ENCODE results near the gene EFL1.

The EFL1 gene

GRCh38 chr15:82174471-82175235 lies 87.9 kb downstream of the EFL1 start:
- no peak overlapping the region for H3K9ac ChIP-seq (ENCODE audit: low read length)
- H3K27ac ChIP-seq (ENCODE audit: low read length): no peak overlapping the region
- H3K4me1 ChIP-seq (ENCODE audit: control insufficient read depth, low read depth, low read length): no peaks in the 10 kb centered on the region
- H3K9me3 ChIP-seq (ENCODE audit: control insufficient read depth, low read depth, low read length): no peaks in the 10 kb centered on the region
- H3K27me3 ChIP-seq (ENCODE audit: control insufficient read depth, insufficient read depth, low read length): no peaks in the 10 kb centered on the region
- H3K36me3 ChIP-seq (ENCODE audit: control insufficient read depth, low read depth, low read length): no peaks in the 10 kb centered on the region
- H3K4me3 ChIP-seq (ENCODE audit: low read length): no peak overlapping the region

GRCh38 chr15:82173108-82173507 lies 89.4 kb downstream of the EFL1 start:
- no peak overlapping the region for H3K4me3 ChIP-seq (ENCODE audit: low read length)
- no peak overlapping the region for H3K27ac ChIP-seq (ENCODE audit: low read length)
- H3K4me1 ChIP-seq (ENCODE audit: control insufficient read depth, low read depth, low read length): no peaks in the 10 kb centered on the region
- no peaks in the 10 kb centered on the region for H3K9me3 ChIP-seq (ENCODE audit: control insufficient read depth, low read depth, low read length)
- H3K36me3 ChIP-seq (ENCODE audit: control insufficient read depth, low read depth, low read length): no peaks in the 10 kb centered on the region
- no peaks in the 10 kb centered on the region for H3K27me3 ChIP-seq (ENCODE audit: control insufficient read depth, insufficient read depth, low read length)
- no peak overlapping the region for H3K9ac ChIP-seq (ENCODE audit: low read length)

- Histone ChIP-seq H3K9me3 (ENCODE audit: control insufficient read depth, low read depth, low read length) (no peaks in the 10 kb centered on the region), H3K27ac (ENCODE audit: low read length) (no peak overlapping the region), H3K4me1 (ENCODE audit: control insufficient read depth, low read depth, low read length) (no peaks in the 10 kb centered on the region), H3K36me3 (ENCODE audit: control insufficient read depth, low read depth, low read length) (no peaks in the 10 kb centered on the region), H3K9ac (ENCODE audit: low read length) (no peak overlapping the region), H3K4me3 (ENCODE audit: low read length) (no peak overlapping the region), H3K27me3 (ENCODE audit: control insufficient read depth, insufficient read depth, low read length) (no peaks in the 10 kb centered on the region)
Observed at GRCh38 chr15:82172506-82172905, 90.0 kb downstream of the EFL1 start.

DNA sequence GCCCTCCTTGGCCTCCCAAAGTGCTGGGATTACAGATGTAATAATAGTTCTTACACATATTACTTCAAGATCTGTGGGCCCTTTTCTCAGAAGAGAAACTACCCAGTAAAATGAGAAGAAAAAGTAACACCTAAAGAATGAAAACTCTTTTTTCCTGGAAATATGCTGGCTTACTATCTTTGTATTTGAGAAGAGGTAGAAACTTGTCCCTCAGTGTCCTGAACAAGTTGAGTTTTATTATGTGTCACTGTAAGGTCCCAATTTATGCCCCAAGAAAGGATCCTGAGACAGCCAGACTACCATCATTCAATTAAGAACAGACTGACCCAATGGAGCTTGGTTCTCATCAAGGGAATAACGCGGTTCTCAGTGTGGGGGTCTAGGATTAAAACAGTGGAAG lies 93.8 kb downstream of the EFL1 start:
- Histone ChIP-seq H3K27ac (ENCODE audit: low read length) (no peak overlapping the region), H3K4me1 (ENCODE audit: control insufficient read depth, low read depth, low read length) (no peaks in the 10 kb centered on the region), H3K36me3 (ENCODE audit: control insufficient read depth, low read depth, low read length) (no peaks in the 10 kb centered on the region), H3K9ac (ENCODE audit: low read length) (no peak overlapping the region), H3K9me3 (ENCODE audit: control insufficient read depth, low read depth, low read length) (no peaks in the 10 kb centered on the region), H3K4me3 (ENCODE audit: low read length) (no peak overlapping the region), H3K27me3 (ENCODE audit: control insufficient read depth, insufficient read depth, low read length) (no peaks in the 10 kb centered on the region)

DNA sequence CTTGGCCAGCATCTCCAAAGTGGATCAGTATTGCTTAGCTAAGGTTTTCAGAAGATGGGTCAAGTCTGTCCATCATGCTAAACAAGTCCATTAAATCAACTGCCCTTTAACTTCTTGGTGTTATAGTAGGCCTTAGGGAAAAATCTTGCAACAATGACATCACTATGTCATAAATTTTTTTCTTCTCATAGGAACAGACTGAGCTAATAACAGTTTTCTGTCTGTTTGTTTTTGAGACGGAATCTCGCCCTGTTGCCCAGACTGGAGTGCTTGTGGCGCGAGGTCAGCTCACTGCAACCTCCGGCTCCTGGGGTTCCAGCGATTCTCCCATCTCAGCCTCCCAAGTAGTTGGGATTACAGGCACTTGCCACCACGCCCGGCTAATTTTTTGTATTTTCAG lies 94.2 kb downstream of the EFL1 start:
- no peaks in the 10 kb centered on the region for H3K4me1 ChIP-seq (ENCODE audit: control insufficient read depth, low read depth, low read length)
- H3K27ac ChIP-seq (ENCODE audit: low read length): no peak overlapping the region
- H3K4me3 ChIP-seq (ENCODE audit: low read length): no peak overlapping the region
- H3K36me3 ChIP-seq (ENCODE audit: control insufficient read depth, low read depth, low read length): no peaks in the 10 kb centered on the region
- H3K9me3 ChIP-seq (ENCODE audit: control insufficient read depth, low read depth, low read length): no peaks in the 10 kb centered on the region
- no peaks in the 10 kb centered on the region for H3K27me3 ChIP-seq (ENCODE audit: control insufficient read depth, insufficient read depth, low read length)
- no peak overlapping the region for H3K9ac ChIP-seq (ENCODE audit: low read length)

GRCh38 chr15:82165948-82166376 lies 96.6 kb downstream of the EFL1 start:
- H3K9ac ChIP-seq (ENCODE audit: low read length): no peak overlapping the region
- H3K27ac ChIP-seq (ENCODE audit: low read length): no peak overlapping the region
- no peaks in the 10 kb centered on the region for H3K4me1 ChIP-seq (ENCODE audit: control insufficient read depth, low read depth, low read length)
- no peaks in the 10 kb centered on the region for H3K9me3 ChIP-seq (ENCODE audit: control insufficient read depth, low read depth, low read length)
- no peaks in the 10 kb centered on the region for H3K36me3 ChIP-seq (ENCODE audit: control insufficient read depth, low read depth, low read length)
- H3K27me3 ChIP-seq (ENCODE audit: control insufficient read depth, insufficient read depth, low read length): no peaks in the 10 kb centered on the region
- H3K4me3 ChIP-seq (ENCODE audit: low read length): no peak overlapping the region

DNA sequence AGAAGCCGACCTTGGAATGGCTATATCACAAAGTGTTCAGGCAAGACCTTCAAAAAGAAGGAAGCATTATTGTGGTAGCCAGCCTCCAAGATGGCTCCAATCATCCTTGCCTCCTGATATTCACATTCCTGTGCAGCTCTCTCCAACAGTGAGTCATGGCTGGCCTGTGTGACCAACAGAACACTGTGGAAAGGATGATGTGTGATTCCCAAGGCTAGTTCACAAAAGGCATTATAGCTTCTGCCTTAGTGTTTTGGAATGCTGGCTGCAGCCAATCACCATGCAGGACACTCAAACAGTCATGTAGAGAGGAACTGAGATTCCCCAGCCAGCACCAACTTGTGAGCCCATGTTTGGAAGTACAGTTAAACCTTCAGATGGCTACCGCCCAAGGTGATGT lies 102.6 kb downstream of the EFL1 start:
- H3K27me3 ChIP-seq (ENCODE audit: control insufficient read depth, insufficient read depth, low read length): no peaks in the 10 kb centered on the region
- H3K36me3 ChIP-seq (ENCODE audit: control insufficient read depth, low read depth, low read length): peaks cover 7% of the 10 kb centered on the region
- no peak overlapping the region for H3K27ac ChIP-seq (ENCODE audit: low read length)
- H3K4me1 ChIP-seq (ENCODE audit: control insufficient read depth, low read depth, low read length): no peaks in the 10 kb centered on the region
- no peak overlapping the region for H3K4me3 ChIP-seq (ENCODE audit: low read length)
- H3K9ac ChIP-seq (ENCODE audit: low read length): no peak overlapping the region
- H3K9me3 ChIP-seq (ENCODE audit: control insufficient read depth, low read depth, low read length): no peaks in the 10 kb centered on the region

GRCh38 chr15:82158811-82159210 lies 103.7 kb downstream of the EFL1 start:
- no peak overlapping the region for H3K4me3 ChIP-seq (ENCODE audit: low read length)
- no peak overlapping the region for H3K27ac ChIP-seq (ENCODE audit: low read length)
- H3K36me3 ChIP-seq (ENCODE audit: control insufficient read depth, low read depth, low read length): peaks cover 7% of the 10 kb centered on the region

DNA sequence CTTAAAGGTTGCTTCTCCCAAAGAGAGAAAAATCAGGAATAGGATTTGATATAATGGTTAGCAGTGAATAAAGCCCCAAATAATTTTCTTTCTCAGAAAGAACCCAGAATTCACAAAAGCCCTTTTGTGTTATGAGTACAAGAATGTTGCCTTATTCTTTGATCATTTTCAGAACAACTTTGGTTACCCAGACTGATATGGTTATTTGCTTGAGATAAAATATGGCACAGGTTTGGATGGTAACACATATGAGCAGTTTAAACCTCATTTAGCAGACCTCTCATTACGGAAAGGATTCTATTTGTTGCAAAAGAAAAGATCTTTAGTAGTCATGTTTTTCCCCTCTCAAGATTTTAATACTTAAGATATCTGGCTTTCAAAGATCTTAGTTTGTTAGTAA lies 111.9 kb downstream of the EFL1 start:
- H3K4me3 ChIP-seq (ENCODE audit: low read length): no peak overlapping the region
- H3K9me3 ChIP-seq (ENCODE audit: control insufficient read depth, low read depth, low read length): no peaks in the 10 kb centered on the region
- H3K4me1 ChIP-seq (ENCODE audit: control insufficient read depth, low read depth, low read length): no peaks in the 10 kb centered on the region
- peaks cover 12% of the 10 kb centered on the region for H3K36me3 ChIP-seq (ENCODE audit: control insufficient read depth, low read depth, low read length)
- no peak overlapping the region for H3K27ac ChIP-seq (ENCODE audit: low read length)
- no peak overlapping the region for H3K9ac ChIP-seq (ENCODE audit: low read length)
- no peaks in the 10 kb centered on the region for H3K27me3 ChIP-seq (ENCODE audit: control insufficient read depth, insufficient read depth, low read length)

More at GRCh38 chr15:82158811-82159210, 103.7 kb downstream of the EFL1 start:
- H3K4me1 ChIP-seq (ENCODE audit: control insufficient read depth, low read depth, low read length): no peaks in the 10 kb centered on the region
- no peak overlapping the region for H3K9ac ChIP-seq (ENCODE audit: low read length)
- no peaks in the 10 kb centered on the region for H3K9me3 ChIP-seq (ENCODE audit: control insufficient read depth, low read depth, low read length)
- no peaks in the 10 kb centered on the region for H3K27me3 ChIP-seq (ENCODE audit: control insufficient read depth, insufficient read depth, low read length)

DNA sequence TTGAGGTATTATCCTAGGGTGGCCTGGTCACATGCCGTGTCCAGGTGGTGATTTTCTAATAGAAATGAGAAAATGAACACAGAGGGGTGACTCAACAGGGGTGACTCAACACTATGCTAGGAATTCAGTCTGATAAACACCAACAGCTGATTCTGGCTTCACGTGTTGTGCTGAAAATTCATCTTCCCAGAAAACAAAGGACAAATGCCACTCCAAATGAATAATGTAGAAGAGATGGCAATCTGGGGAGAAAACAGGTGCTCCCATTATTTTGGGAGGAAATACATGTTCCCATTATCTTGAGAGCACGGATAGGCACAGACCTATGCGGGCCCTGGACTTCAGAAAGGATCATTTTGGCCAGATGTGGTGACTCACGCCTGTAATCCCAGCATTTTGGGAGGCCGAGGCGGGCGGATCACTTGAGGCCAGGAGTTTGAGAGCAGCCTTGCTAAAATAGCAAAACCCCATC lies 115.5 kb downstream of the EFL1 start:
- Histone ChIP-seq H3K9ac (ENCODE audit: low read length) (no peak overlapping the region), H3K27ac (ENCODE audit: low read length) (no peak overlapping the region), H3K9me3 (ENCODE audit: control insufficient read depth, low read depth, low read length) (no peaks in the 10 kb centered on the region), H3K4me1 (ENCODE audit: control insufficient read depth, low read depth, low read length) (no peaks in the 10 kb centered on the region), H3K36me3 (ENCODE audit: control insufficient read depth, low read depth, low read length) (peaks cover 12% of the 10 kb centered on the region), H3K27me3 (ENCODE audit: control insufficient read depth, insufficient read depth, low read length) (no peaks in the 10 kb centered on the region), H3K4me3 (ENCODE audit: low read length) (no peak overlapping the region)

GRCh38 chr15:82146576-82146975 lies 116.0 kb downstream of the EFL1 start:
- Histone ChIP-seq H3K36me3 (ENCODE audit: control insufficient read depth, low read depth, low read length) (peaks cover 10% of the 10 kb centered on the region), H3K9me3 (ENCODE audit: control insufficient read depth, low read depth, low read length) (no peaks in the 10 kb centered on the region), H3K4me1 (ENCODE audit: control insufficient read depth, low read depth, low read length) (no peaks in the 10 kb centered on the region), H3K27me3 (ENCODE audit: control insufficient read depth, insufficient read depth, low read length) (no peaks in the 10 kb centered on the region), H3K4me3 (ENCODE audit: low read length) (no peak overlapping the region), H3K27ac (ENCODE audit: low read length) (no peak overlapping the region), H3K9ac (ENCODE audit: low read length) (no peak overlapping the region)
